Kidney epithelial cell (primary cell): Measurements from ENCODE around the gene SLFN12L. TPM values are rescaled to one million over a fixed set of nuclear protein-coding genes. Genes with fewer than 3 reads are reported as not detected.
"Not testable (repeated sequence)": the region's sequence is repeated elsewhere in the genome, so short reads cannot be mapped to it uniquely, and the experiment has no call there.

ENCODE experiments used
- DNase-seq: peaks from one replicate; pipeline ENCODE4 v3.0.0-alpha.2; 2010; ENCODE audit warnings: low read depth
- H3K27me3 ChIP-seq: 2 replicates; pipeline ENCODE4 v1.6.0; 2011; ENCODE audit warnings: low read length; ENCODE audit not compliant: control insufficient read depth, insufficient read depth
- H3K36me3 ChIP-seq: 2 replicates; pipeline ENCODE4 v1.5.1; 2011; ENCODE audit warnings: low read length; ENCODE audit not compliant: control insufficient read depth, insufficient read depth
- H3K4me3 ChIP-seq: 2 replicates; pipeline ENCODE4 v1.5.1; 2011; ENCODE audit warnings: low read depth, mild to moderate bottlenecking, control low read depth, low read length
- total RNA-seq: library from RNA; depleted of rRNA; stranded (reverse); fragments of >200 nt; gene quantifications from 2 replicates; pipeline ENCODE4 v1.2.3, GENCODE V29; 2015
- TF ChIP-seq, protein P1 (sequence below): IDR thresholded peaks from 2 replicates; pipeline ENCODE4 v1.5.1; 2011; ENCODE audit warnings: mild to moderate bottlenecking, moderate library complexity, low read length, control low read depth, inconsistent platforms; ENCODE audit not compliant: insufficient read depth, poor library complexity, severe bottlenecking

SLFN12L gene
- total RNA-seq, 1 donor from 2014 or later = not detected

DNA sequence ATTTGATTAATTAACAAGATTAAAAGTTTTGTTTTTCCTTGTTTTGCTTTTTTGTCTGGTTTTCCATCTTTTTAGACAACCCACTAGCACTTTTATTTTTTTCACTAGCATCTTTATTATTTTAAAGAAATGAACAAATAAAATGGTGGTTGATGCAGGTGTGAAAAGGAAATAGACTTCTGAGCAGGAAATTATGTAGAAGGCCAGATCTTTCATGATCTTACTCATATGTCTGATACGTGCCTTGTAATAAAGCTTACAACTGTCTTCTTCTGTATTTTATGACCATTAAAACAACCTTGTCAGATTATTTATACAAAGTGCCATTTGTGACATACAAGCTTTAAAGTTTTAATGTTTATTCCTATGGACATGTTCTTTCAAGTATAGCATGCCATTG lies 6.3 kb downstream of the SLFN12L start:
- no peaks in the 10 kb centered on the region for H3K36me3 ChIP-seq
- TF ChIP-seq, protein P1, sequence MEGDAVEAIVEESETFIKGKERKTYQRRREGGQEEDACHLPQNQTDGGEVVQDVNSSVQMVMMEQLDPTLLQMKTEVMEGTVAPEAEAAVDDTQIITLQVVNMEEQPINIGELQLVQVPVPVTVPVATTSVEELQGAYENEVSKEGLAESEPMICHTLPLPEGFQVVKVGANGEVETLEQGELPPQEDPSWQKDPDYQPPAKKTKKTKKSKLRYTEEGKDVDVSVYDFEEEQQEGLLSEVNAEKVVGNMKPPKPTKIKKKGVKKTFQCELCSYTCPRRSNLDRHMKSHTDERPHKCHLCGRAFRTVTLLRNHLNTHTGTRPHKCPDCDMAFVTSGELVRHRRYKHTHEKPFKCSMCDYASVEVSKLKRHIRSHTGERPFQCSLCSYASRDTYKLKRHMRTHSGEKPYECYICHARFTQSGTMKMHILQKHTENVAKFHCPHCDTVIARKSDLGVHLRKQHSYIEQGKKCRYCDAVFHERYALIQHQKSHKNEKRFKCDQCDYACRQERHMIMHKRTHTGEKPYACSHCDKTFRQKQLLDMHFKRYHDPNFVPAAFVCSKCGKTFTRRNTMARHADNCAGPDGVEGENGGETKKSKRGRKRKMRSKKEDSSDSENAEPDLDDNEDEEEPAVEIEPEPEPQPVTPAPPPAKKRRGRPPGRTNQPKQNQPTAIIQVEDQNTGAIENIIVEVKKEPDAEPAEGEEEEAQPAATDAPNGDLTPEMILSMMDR = no peak
- no peaks in the 10 kb centered on the region for H3K27me3 ChIP-seq
- no peak for DNase-seq
- H3K4me3 ChIP-seq = no peak overlapping the region

- TF ChIP-seq, protein P1 = no peak
- no peak for DNase-seq
- Histone ChIP-seq H3K4me3 (no peak overlapping the region), H3K36me3 (no peaks in the 10 kb centered on the region), H3K27me3 (no peaks in the 10 kb centered on the region)
These were observed 7.6 kb downstream of the SLFN12L start for GRCh38 chr17:35529866-35530265.

- not testable (repeated sequence) for H3K27me3 ChIP-seq, H3K36me3 ChIP-seq, H3K4me3 ChIP-seq, DNase-seq
These were observed 8.2 kb downstream of the SLFN12L start for GRCh38 chr17:35529326-35529725.

DNA sequence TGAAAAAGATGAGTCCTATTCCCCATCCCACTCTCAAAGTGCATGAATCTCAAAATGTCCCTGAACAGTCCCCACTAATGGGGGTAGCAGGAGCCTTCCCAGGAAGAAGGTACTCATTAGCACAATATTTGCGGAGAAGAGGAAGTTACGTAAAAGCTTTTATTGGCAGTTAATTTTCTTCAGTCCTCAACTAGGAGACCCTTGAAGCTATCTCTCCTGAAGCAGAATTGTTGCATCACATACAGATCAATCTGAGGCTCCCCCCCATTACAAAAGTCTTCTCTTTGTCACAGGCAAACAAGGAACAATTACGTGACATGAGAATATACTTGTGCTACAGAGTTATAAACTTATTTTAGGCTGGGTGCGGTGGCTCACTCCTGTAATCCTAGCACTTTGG lies 14.2 kb downstream of the SLFN12L start:
- Histone ChIP-seq H3K4me3 (no peak overlapping the region), H3K27me3 (peaks cover 5% of the 10 kb centered on the region), H3K36me3 (no peaks in the 10 kb centered on the region)
- DNase-seq = no peak
- TF ChIP-seq, protein P1 = no peak

DNA sequence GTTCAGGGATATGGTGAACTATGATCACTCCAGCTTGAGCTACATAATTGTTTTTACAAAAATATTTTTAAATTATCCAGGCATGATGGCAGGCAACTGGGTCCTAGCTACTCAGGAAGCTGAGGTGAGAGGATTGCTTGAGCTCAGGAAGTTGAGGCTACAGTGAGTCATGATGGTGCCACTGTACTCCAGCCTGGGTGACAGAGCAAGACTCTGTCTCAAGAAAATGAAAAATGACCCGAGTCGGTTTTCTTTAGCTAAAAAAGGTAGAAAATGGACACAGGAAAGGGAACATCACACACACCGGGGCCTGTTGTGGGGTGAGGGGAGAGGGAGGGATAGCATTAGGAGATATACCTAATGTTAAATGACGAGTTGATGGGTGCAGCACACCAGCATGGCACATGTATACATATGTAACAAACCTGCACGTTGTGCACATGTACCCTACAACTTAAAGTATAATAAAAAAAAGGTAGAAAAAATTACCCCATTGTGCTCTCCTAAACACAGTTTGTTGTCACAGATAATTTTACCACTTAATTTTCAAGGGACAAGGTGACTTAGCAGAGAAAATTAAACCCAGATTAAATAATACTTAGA lies 15.7 kb downstream of the SLFN12L start:
- H3K36me3 ChIP-seq, H3K27me3 ChIP-seq, DNase-seq, H3K4me3 ChIP-seq: not testable (repeated sequence)

GRCh38 chr17:35521150-35521549 lies 16.3 kb downstream of the SLFN12L start:
- Histone ChIP-seq H3K27me3 (peaks cover 5% of the 10 kb centered on the region), H3K4me3 (no peak overlapping the region), H3K36me3 (no peaks in the 10 kb centered on the region)
- no peak for DNase-seq
- TF ChIP-seq, protein P1 = no peak

DNA sequence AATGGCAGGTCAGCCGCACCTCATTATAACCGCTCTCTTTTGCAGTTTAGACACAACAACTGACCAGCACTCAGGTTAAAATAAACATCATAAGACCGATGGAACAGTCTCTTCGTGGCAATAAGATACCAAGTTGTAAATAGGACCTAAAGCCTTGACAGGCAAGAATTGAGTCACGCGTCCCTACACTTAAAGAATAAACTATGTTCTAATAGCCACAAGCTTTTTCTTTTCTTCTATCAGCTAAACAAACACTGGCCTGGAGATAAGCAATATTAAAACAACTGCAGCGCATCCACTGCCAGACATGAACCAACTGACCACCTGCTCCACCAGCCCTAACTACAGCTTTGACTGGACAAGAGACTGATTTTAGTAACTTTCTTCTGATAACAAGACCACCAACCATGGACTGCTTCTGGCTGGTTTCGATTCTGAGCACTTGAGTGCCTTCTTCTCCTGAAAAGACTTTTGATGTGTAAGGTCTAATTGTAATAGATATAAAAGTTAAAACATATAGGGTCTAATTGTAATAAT lies 17.5 kb downstream of the SLFN12L start:
- Histone ChIP-seq H3K27me3 (peaks cover 7% of the 10 kb centered on the region), H3K4me3 (no peak overlapping the region), H3K36me3 (no peaks in the 10 kb centered on the region)
- TF ChIP-seq, protein P1 = no peak
- DNase-seq = no peak
